H1 (cell line): Measurements from ENCODE around the gene HBA2. TPM values are rescaled to one million over a fixed set of nuclear protein-coding genes. Genes with fewer than 3 reads are reported as not detected.

Source experiments
- CTCF ChIA-PET: fragments of 300-600 bp; sonication (Branson Sonifier 250); formaldehyde crosslinking; loops from one replicate; lab custom pipeline; 2021; ENCODE audit not compliant: partially characterized antibody; lab: Charles Lee
- POLR2A ChIA-PET: fragments of 300-600 bp; sonication (Branson Sonifier 250); formaldehyde crosslinking; loops from one replicate; lab custom pipeline; 2021; ENCODE audit warnings: inconsistent platforms; ENCODE audit not compliant: partially characterized antibody; lab: Charles Lee
- DNase-seq, 2 experiments: peaks; one replicate each; pipeline versions ENCODE4 v3.0.0 to v3.0.0-alpha.2; 2010 to 2022; ENCODE audit warnings: low spot score in 2 of 2, low read depth in 1 of 2, mixed read lengths in 1 of 2
- FAIRE-seq: peaks from 2 replicates; lab custom pipeline; 2011; peaks lifted over from hg19 to GRCh38; lab: Jason Lieb, UNC
- H2AFZ ChIP-seq: 2 replicates; pipeline ENCODE4 v1.8.1; 2012; ENCODE audit warnings: low read length, inconsistent platforms
- H2AK5ac ChIP-seq: 2 replicates; pipeline ENCODE4 v1.6.1; 2013; ENCODE audit warnings: low read depth, low read length
- H2BK120ac ChIP-seq: replicated peaks from 2 replicates; pipeline ENCODE3; 2013; ENCODE audit warnings: low read depth, low read length, inconsistent platforms
- H2BK12ac ChIP-seq: 2 replicates; pipeline ENCODE4 v1.6.1; 2013; ENCODE audit warnings: low read depth, low read length
- H2BK15ac ChIP-seq: 2 replicates; pipeline ENCODE4 v1.6.1; 2013; ENCODE audit warnings: low read length
- H2BK20ac ChIP-seq: 2 replicates; pipeline ENCODE4 v1.6.1; 2013; ENCODE audit warnings: low read length
- H2BK5ac ChIP-seq: 2 replicates; pipeline ENCODE4 v1.6.1; 2013; ENCODE audit warnings: low read depth, low read length
- H3K14ac ChIP-seq: 2 replicates; pipeline ENCODE4 v1.6.1; 2013; ENCODE audit warnings: inconsistent platforms; ENCODE audit not compliant: insufficient read length
- H3K18ac ChIP-seq: 2 replicates; pipeline ENCODE4 v1.6.1; 2013; ENCODE audit warnings: low read length; ENCODE audit errors: extremely low read depth
- H3K23ac ChIP-seq: 2 replicates; pipeline ENCODE4 v1.6.1; 2013; ENCODE audit warnings: inconsistent platforms; ENCODE audit not compliant: insufficient read length
- H3K23me2 ChIP-seq: 2 replicates; pipeline ENCODE4 v1.6.1; 2013; ENCODE audit warnings: low read depth, low read length
- H3K27ac ChIP-seq: 2 replicates; pipeline ENCODE4 v1.6.1; 2011; ENCODE audit warnings: low read depth, low read length, inconsistent platforms
- H3K27me3 ChIP-seq, 4 experiments: replicated peaks in 1 of 4; 1 replicate in 1 of 4; 2 replicates in 3 of 4; pipeline versions ENCODE4 v1.6.1 to v1.8.1; 2011 to 2013; ENCODE audit warnings: low read length in 3 of 4, mild to moderate bottlenecking in 3 of 4, inconsistent platforms in 2 of 4, mixed read lengths in 2 of 4, moderate library complexity in 1 of 4; ENCODE audit not compliant: control insufficient read depth in 3 of 4, insufficient read depth in 3 of 4; ENCODE audit errors: extremely low read depth in 1 of 4
- H3K36me3 ChIP-seq, 4 experiments: 2 replicates each; pipeline versions ENCODE4 v1.6.1 to v1.8.1; 2011 to 2013; ENCODE audit warnings: mild to moderate bottlenecking in 4 of 4, low read length in 3 of 4, moderate library complexity in 2 of 4, control low read depth in 1 of 4, inconsistent platforms in 1 of 4; ENCODE audit not compliant: insufficient read depth in 4 of 4, control insufficient read depth in 2 of 4
- H3K4ac ChIP-seq: replicated peaks from 2 replicates; pipeline ENCODE3; 2013; ENCODE audit warnings: low read length, low read depth, mixed read lengths, inconsistent platforms; ENCODE audit not compliant: insufficient read length
- H3K4me1 ChIP-seq, 4 experiments: replicated peaks in 1 of 4; 1 replicate in 1 of 4; 2 replicates in 3 of 4; pipeline versions ENCODE4 v1.6.1 to v1.8.1; 2011 to 2013; ENCODE audit warnings: low read length in 3 of 4, inconsistent platforms in 2 of 4, mixed read lengths in 1 of 4; ENCODE audit not compliant: insufficient read depth in 4 of 4, control insufficient read depth in 3 of 4
- H3K4me2 ChIP-seq, 2 experiments: 2 replicates each; pipeline versions ENCODE4 v1.6.1 to v1.8.1; 2011 to 2013; ENCODE audit warnings: low read depth in 2 of 2, low read length in 2 of 2, control low read depth in 1 of 2, inconsistent platforms in 1 of 2, mild to moderate bottlenecking in 1 of 2; ENCODE audit not compliant: insufficient read depth in 1 of 2
- H3K4me3 ChIP-seq, 4 experiments: fragments of 200-600, 300-600 bp in 1 of 4; sonication (generic), shearing (Covaris generic), sonication (Bioruptor Twin) in 1 of 4; 2 replicates each; pipeline versions ENCODE4 v1.5.1 to v1.8.1; 2011 to 2016; ENCODE audit warnings: low read length in 4 of 4, low read depth in 3 of 4, control low read depth in 2 of 4, inconsistent platforms in 2 of 4, mild to moderate bottlenecking in 2 of 4, mixed read lengths in 1 of 4, moderate library complexity in 1 of 4; ENCODE audit not compliant: insufficient read depth in 2 of 4; ENCODE audit errors: extremely low read depth in 1 of 4
- H3K56ac ChIP-seq: replicated peaks from 2 replicates; pipeline ENCODE3; 2013; ENCODE audit warnings: low read depth, mild to moderate bottlenecking, mixed read lengths, low read length, inconsistent platforms; ENCODE audit not compliant: insufficient read length
- H3K79me1 ChIP-seq: 2 replicates; pipeline ENCODE4 v1.6.1; 2013; ENCODE audit warnings: low read depth, low read length, control low read depth
- H3K79me2 ChIP-seq, 2 experiments: 2 replicates each; pipeline versions ENCODE4 v1.6.1 to v1.8.1; 2012 to 2013; ENCODE audit warnings: low read length in 2 of 2, mild to moderate bottlenecking in 2 of 2, inconsistent platforms in 1 of 2; ENCODE audit not compliant: insufficient read depth in 2 of 2, control insufficient read depth in 1 of 2
- H3K9ac ChIP-seq, 4 experiments: replicated peaks in 1 of 4; 1 replicate in 1 of 4; 2 replicates in 3 of 4; pipeline versions ENCODE4 v1.6.1 to v1.8.1; 2011 to 2013; ENCODE audit warnings: low read depth in 3 of 4, low read length in 3 of 4, control low read depth in 2 of 4, mild to moderate bottlenecking in 2 of 4, moderate library complexity in 2 of 4, inconsistent platforms in 1 of 4; ENCODE audit errors: extremely low read depth in 1 of 4
- H3K9me3 ChIP-seq, 2 experiments: 2 replicates each; pipeline versions ENCODE4 v1.6.1 to v1.8.1; 2012 to 2013; ENCODE audit warnings: mild to moderate bottlenecking in 2 of 2, moderate library complexity in 2 of 2, control low read depth in 1 of 2, inconsistent platforms in 1 of 2, low read depth in 1 of 2, low read length in 1 of 2, mixed read lengths in 1 of 2; ENCODE audit not compliant: insufficient read depth in 2 of 2
- H4K20me1 ChIP-seq, 2 experiments: replicated peaks in 1 of 2; 2 replicates each; pipeline versions ENCODE3 to v1.8.1; 2011 to 2013; ENCODE audit warnings: inconsistent platforms in 2 of 2, low read length in 2 of 2, mild to moderate bottlenecking in 1 of 2; ENCODE audit not compliant: insufficient read depth in 2 of 2, control insufficient read depth in 1 of 2
- H4K5ac ChIP-seq: 2 replicates; pipeline ENCODE4 v1.6.1; 2013; ENCODE audit warnings: low read length, low read depth, mixed read lengths, inconsistent platforms; ENCODE audit not compliant: insufficient read length
- H4K8ac ChIP-seq: 2 replicates; pipeline ENCODE4 v1.8.0; 2013; ENCODE audit warnings: mild to moderate bottlenecking, moderate library complexity, low read length, inconsistent platforms; ENCODE audit not compliant: insufficient read depth; ENCODE audit errors: extremely low read depth
- H4K91ac ChIP-seq: replicated peaks from 2 replicates; pipeline ENCODE3; 2013; ENCODE audit warnings: low read length, mixed read lengths, inconsistent platforms; ENCODE audit not compliant: insufficient read length
- POLR2A ChIP-seq, 2 experiments: IDR thresholded peaks; 1 replicate in 1 of 2; 2 replicates in 1 of 2; pipeline ENCODE4 v1.6.1; 2011; ENCODE audit warnings: low read depth in 2 of 2, low read length in 2 of 2, mild to moderate bottlenecking in 2 of 2; ENCODE audit errors: control extremely low read depth in 1 of 2
- RNF2 ChIP-seq: fragments of 200-900, 300-1000 bp; sonication (generic); IDR thresholded peaks from 2 replicates; pipeline ENCODE4 v1.7.1; 2016; ENCODE audit warnings: borderline replicate concordance, low read depth, mild to moderate bottlenecking, antibody characterized with exemption, low read length; ENCODE audit not compliant: poor library complexity, severe bottlenecking; ENCODE audit errors: missing control alignments
- WGBS, 2 experiments: shearing (Covaris generic) in 1 of 2; methylation state at CpG; one replicate each; pipeline versions ENCODE4 v1.1.6 to v1.1.7; 2013 to 2015; ENCODE audit warnings: low lambda C conversion rate in 2 of 2, mixed read lengths in 2 of 2, inconsistent platforms in 1 of 2, low coverage in 1 of 2, missing lambda C conversion rate in 1 of 2; ENCODE audit not compliant: insufficient replicate concordance in 2 of 2, insufficient coverage in 1 of 2, insufficient read length in 1 of 2; ENCODE audit errors: extremely low coverage in 1 of 2, missing lambda C conversion rate in 1 of 2; 5-methylcytosine and 5-hydroxymethylcytosine counted together
- polyA plus RNA-seq, 7 experiments: library from polyadenylated mRNA; depleted of rRNA in 3 of 7; stranded (reverse) in 5 of 7; unstranded in 2 of 7; fragments of >200 nt in 5 of 7; fragments of 200-250 nt in 2 of 7; gene quantifications; 1 replicate in 5 of 7; 2 replicates in 1 of 7; 4 replicates in 1 of 7; pipeline versions ENCODE4 v1.2.1 to v1.2.3, GENCODE V29; 2011 to 2013; ENCODE audit warnings: missing spikeins in 2 of 7, mixed read lengths in 2 of 7
- total RNA-seq: library from RNA; stranded (reverse); fragmentation: NEBNext Ultra II Directional; extraction: Animal tissue kit (Norgen Biotek cat#: 25700); gene quantifications from 2 replicates; pipeline ENCODE4 v1.2.1, GENCODE V29; 2021

HBA2 gene
- total and polyA plus RNA-seq, 2 of the 8 experiments (the other 6 are each of a cell fraction or from before 2014, with no cell fraction given): 6.1 TPM; not detected in 1

DNA sequence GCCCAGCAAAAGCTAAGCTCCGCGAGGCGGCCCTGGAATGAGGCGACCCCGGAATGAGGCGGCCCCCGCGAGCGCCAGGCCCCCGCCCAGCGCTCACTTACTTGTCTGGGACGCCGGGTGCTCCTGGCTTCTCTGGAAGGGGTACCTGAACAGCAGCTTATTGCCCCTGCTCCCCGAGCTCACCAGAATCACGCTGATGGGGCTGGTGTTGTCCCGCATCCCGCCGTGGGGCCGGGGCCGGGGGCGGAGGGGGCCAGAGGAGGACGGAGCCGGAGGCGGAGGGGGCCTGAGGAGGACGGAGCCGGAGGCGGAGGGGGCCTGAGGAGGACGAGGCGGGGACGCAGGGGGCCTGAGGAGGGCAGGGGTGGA, 34.6 kb upstream of the HBA2 start:
- Histone ChIP-seq H3K9ac (peak overlapping the region in 3 of 4 experiments; percentile 54 to 70 (median 64); a peak in 6 of 7 replicates), H2BK15ac (no peak overlapping the region), H3K18ac (no peak overlapping the region), H3K56ac (peak overlapping the region; percentile 30), H3K9me3 (no peaks in the 10 kb centered on the region), H4K5ac (peak overlapping the region; percentile 28), H4K20me1 (no peaks in the 10 kb centered on the region), H4K91ac (no peak overlapping the region), H3K4me1 (no peaks in the 10 kb centered on the region; a peak in 2 of 7 replicates), H2AFZ (no peak overlapping the region; the same call in 1 of the 2 replicates), H3K23me2 (no peaks in the 10 kb centered on the region), H2BK5ac (no peak overlapping the region), H3K79me2 (peaks cover 0 to 20% of the 10 kb centered on the region in 2 experiments; a peak in 2 of 4 replicates), H3K36me3 (no peaks in the 10 kb centered on the region), H3K79me1 (peaks cover 2% of the 10 kb centered on the region), H3K4me3 (peak overlapping the region; percentile 59 to 98 (median 72)), H3K27ac (no peak overlapping the region), H3K14ac (no peak overlapping the region), H2BK120ac (no peak overlapping the region), H2BK20ac (no peak overlapping the region), H3K4ac (no peak overlapping the region), H3K23ac (no peak overlapping the region), H3K4me2 (peak overlapping the region; percentile 59 to 67), H4K8ac (no peak overlapping the region; the same call in 1 of the 2 replicates), H3K27me3 (no peaks in the 10 kb centered on the region), H2BK12ac (no peak overlapping the region), H2AK5ac (no peak overlapping the region)
- FAIRE-seq (no peak), DNase-seq (peak in 1 of 2 experiments; percentile 71)
- WGBS, 2 experiments: 2% methylated on average over 20 of the region's 30 CpGs; no CpG with 5 or more reads in 1 of the 2 experiments
- ChIA-PET POLR2A (interaction anchor here (0.7 to 1.4 kb wide), 3 partner anchors 11 to 169 kb away, joined by 3 read pairs; no protein-coding TSS in a partner anchor), CTCF (interaction anchor here (0.6 to 0.7 kb wide), 2 partner anchors 20 to 60 kb away, joined by 3 to 4 read pairs; partner anchors contain the start of gene MPG)
- no peak for TF ChIP-seq POLR2A (IDR thresholded peaks at IDR 0.05; ENCODE audit: control extremely low read depth in 1 of 2, low read depth in 2 of 2, low read length in 2 of 2)
- TF ChIP-seq RNF2: no peak
